HepG2 (cell line): ENCODE data around the gene ZNF431. TPM values are rescaled to one million over a fixed set of nuclear protein-coding genes. Genes with fewer than 3 reads are reported as not detected.

Experiments used
- ATAC-seq: fragments of 200-7000 bp; cut with Tn5 transposase; 3 replicates; pipeline ENCODE4 v1.9.1; 2020; ENCODE audit warnings: mild to moderate bottlenecking, moderate library complexity
- BruUV-seq: library from RNA; stranded (reverse); fragments of 400-500 nt; replicated peaks from 2 replicates; lab custom pipeline; 2021; lab: Mats Ljungman, UMichigan
- CTCF ChIA-PET: fragments of 300-600 bp; formaldehyde crosslinking; extraction: SDS; loops from one replicate; lab custom pipeline; 2021; ENCODE audit warnings: low total read pairs, inconsistent platforms, low intra/inter-chr PET ratio; lab: Yijun Ruan, JAX
- POLR2A ChIA-PET: fragments of 350-600 bp; sonication (Branson Sonifier 250); formaldehyde crosslinking; loops from one replicate; lab custom pipeline; 2020; ENCODE audit warnings: antibody characterized with exemption, inconsistent platforms; lab: Yijun Ruan, JAX
- DNase-seq: peaks from one replicate; pipeline ENCODE4 v3.0.0-alpha.2; 2015; ENCODE audit warnings: low spot score
- FAIRE-seq: peaks from 3 replicates; lab custom pipeline; 2011; peaks lifted over from hg19 to GRCh38; lab: Jason Lieb, UNC
- H2AFZ ChIP-seq: one replicate; pipeline ENCODE4 v1.6.1; 2011; ENCODE audit warnings: low read length, inconsistent platforms
- H3K27ac ChIP-seq: fragments of 300-600 bp; 3 replicates; pipeline ENCODE4 v1.8.0; 2011; ENCODE audit warnings: mixed run types, mild to moderate bottlenecking, mixed read lengths, low read length, inconsistent platforms; ENCODE audit not compliant: insufficient read depth; ENCODE audit errors: extremely low read length
- H3K27me3 ChIP-seq, 2 experiments: fragments of 200-600 bp in 1 of 2; 2 replicates in 1 of 2; 3 replicates in 1 of 2; pipeline versions ENCODE4 v1.6.0 to v1.8.0; 2011; ENCODE audit warnings: low read length in 2 of 2, mild to moderate bottlenecking in 2 of 2, moderate library complexity in 2 of 2, inconsistent platforms in 1 of 2; ENCODE audit not compliant: insufficient read depth in 2 of 2, control insufficient read depth in 1 of 2
- H3K36me3 ChIP-seq, 2 experiments: fragments of 200-600 bp in 1 of 2; replicated peaks in 1 of 2; 2 replicates in 1 of 2; 3 replicates in 1 of 2; pipeline versions ENCODE4 v1.5.1 to v1.8.0; 2011; ENCODE audit warnings: low read length in 2 of 2, inconsistent platforms in 1 of 2; ENCODE audit not compliant: insufficient read depth in 2 of 2, control insufficient read depth in 1 of 2
- H3K4me1 ChIP-seq: 2 replicates; pipeline ENCODE4 v1.5.1; 2012; ENCODE audit warnings: low read length, inconsistent platforms; ENCODE audit not compliant: insufficient read depth
- H3K4me2 ChIP-seq: 2 replicates; pipeline ENCODE4 v1.6.0; 2011; ENCODE audit warnings: low read depth, low read length, inconsistent platforms
- H3K4me3 ChIP-seq, 3 experiments: fragments of 200-600 bp in 1 of 3; sonication (generic), shearing (Covaris generic) in 1 of 3; replicated peaks in 1 of 3; 2 replicates each; pipeline ENCODE4 v1.5.1; 2011 to 2016; ENCODE audit warnings: low read length in 3 of 3, inconsistent platforms in 2 of 3, low read depth in 2 of 3, mild to moderate bottlenecking in 2 of 3, control low read depth in 1 of 3, mixed read lengths in 1 of 3; ENCODE audit not compliant: insufficient read depth in 1 of 3
- H3K79me2 ChIP-seq: one replicate; pipeline ENCODE4 v1.6.1; 2011; ENCODE audit warnings: low read length, inconsistent platforms; ENCODE audit not compliant: insufficient read depth
- H3K9ac ChIP-seq: 2 replicates; pipeline ENCODE4 v1.6.0; 2011; ENCODE audit warnings: mild to moderate bottlenecking, low read depth, low read length, inconsistent platforms; ENCODE audit not compliant: insufficient read depth
- H3K9me3 ChIP-seq: 2 replicates; pipeline ENCODE4 v1.5.1; 2012; ENCODE audit warnings: mild to moderate bottlenecking, low read length
- H4K20me1 ChIP-seq: 2 replicates; pipeline ENCODE4 v1.6.0; 2011; ENCODE audit warnings: inconsistent platforms, mild to moderate bottlenecking, low read length, moderate library complexity; ENCODE audit not compliant: insufficient read depth
- BRD4 ChIP-seq: sonication (generic); formaldehyde crosslinking; IDR thresholded peaks from 2 replicates; pipeline ENCODE4 v1.4.0; 2020; ENCODE audit warnings: missing genetic modification reagents
- CREB3 ChIP-seq: sonication (generic); formaldehyde crosslinking; IDR thresholded peaks from 2 replicates; pipeline ENCODE4 v1.5.0; 2020; ENCODE audit warnings: missing genetic modification reagents
- CSRNP2 ChIP-seq: sonication (generic); formaldehyde crosslinking; conservative IDR thresholded peaks from 2 replicates; pipeline ENCODE4 v1.8.0; 2022; ENCODE audit warnings: low read depth, missing genetic modification reagents
- DDIT3 ChIP-seq: sonication (generic); formaldehyde crosslinking; IDR thresholded peaks from 2 replicates; pipeline ENCODE4 v1.4.0; 2020; ENCODE audit warnings: mild to moderate bottlenecking, missing genetic modification reagents
- HDAC1 ChIP-seq: sonication (generic); formaldehyde crosslinking; IDR thresholded peaks from 2 replicates; pipeline ENCODE4 v1.5.1; 2020; ENCODE audit warnings: mild to moderate bottlenecking, missing genetic modification reagents
- IKZF4 ChIP-seq: sonication (generic); formaldehyde crosslinking; IDR thresholded peaks from 2 replicates; pipeline ENCODE4 v1.5.1; 2020; ENCODE audit warnings: borderline replicate concordance, mild to moderate bottlenecking, low read depth, missing genetic modification reagents; ENCODE audit errors: not compliant biosample characterization
- RARG ChIP-seq: sonication (generic); formaldehyde crosslinking; IDR thresholded peaks from 2 replicates; pipeline ENCODE4 v1.4.0; 2020; ENCODE audit warnings: low read depth, mild to moderate bottlenecking, missing genetic modification reagents
- SOX13 ChIP-seq, 3 experiments: fragments of 450-650 bp in 1 of 3; sonication (generic) in 1 of 3; formaldehyde crosslinking in 1 of 3; IDR thresholded peaks in 2 of 3; conservative IDR thresholded peaks in 1 of 3; 2 replicates each; pipeline versions ENCODE4 v1.5.0 to v1.6.1; 2016 to 2020; ENCODE audit warnings: antibody characterized with exemption in 1 of 3, mild to moderate bottlenecking in 1 of 3, missing compliant biosample characterization in 1 of 3, missing genetic modification reagents in 1 of 3, moderate library complexity in 1 of 3
- SOX5 ChIP-seq: IDR thresholded peaks from 2 replicates; pipeline ENCODE4 v1.6.1; 2016; ENCODE audit warnings: borderline replicate concordance
- SOX6 ChIP-seq, 2 experiments: fragments of 450-650 bp in 1 of 2; sonication (generic) in 1 of 2; formaldehyde crosslinking in 1 of 2; IDR thresholded peaks; 2 replicates each; pipeline versions ENCODE4 v1.4.0 to v1.6.1; 2017 to 2020; ENCODE audit warnings: antibody characterized with exemption in 1 of 2, mild to moderate bottlenecking in 1 of 2, missing genetic modification reagents in 1 of 2
- ZNF180 ChIP-seq: sonication (generic); formaldehyde crosslinking; IDR thresholded peaks from 2 replicates; pipeline ENCODE4 v1.4.0; 2020; ENCODE audit warnings: low read depth, missing genetic modification reagents, borderline replicate concordance
- WGBS: methylation state at CpG from one replicate; pipeline ENCODE4 v1.1.6; 2017; ENCODE audit warnings: low lambda C conversion rate; 5-methylcytosine and 5-hydroxymethylcytosine counted together
- in situ Hi-C: cut with HindIII; loops from 2 replicates; pipeline ENCODE4 v1.10.0; 2017; ENCODE audit warnings: low pct_unique_long_range_greater_than_20kb; ENCODE audit not compliant: extremely low pct_ligation_motif_present
- intact Hi-C: fragments of 100-400 bp; cut with micrococcal nuclease; formaldehyde crosslinking; loops from one replicate; pipeline ENCODE4 v1.10.0; 2022; ENCODE audit not compliant: unreplicated experiment
- polyA plus RNA-seq, 8 experiments: library from polyadenylated mRNA; depleted of rRNA in 3 of 8; stranded (reverse) in 7 of 8; unstranded in 1 of 8; fragments of >200 nt; fragmentation: Illumina TruSeq in 4 of 8; extraction: Trizol in 4 of 8; gene quantifications; 2 replicates each; pipeline versions ENCODE4 v1.2.1 to v1.2.3, GENCODE V29; 2011 to 2016; ENCODE audit warnings: low read depth in 4 of 8, missing spikeins in 1 of 8, mixed read lengths in 1 of 8; ENCODE audit not compliant: insufficient read depth in 1 of 8
- total RNA-seq, 5 experiments: library from RNA; depleted of rRNA; stranded (reverse); fragments of >200 nt; fragmentation: Illumina TruSeq; extraction: Trizol; gene quantifications; 2 replicates each; pipeline ENCODE4 v1.2.3, GENCODE V29; 2016; ENCODE audit warnings: low read depth in 1 of 5

The ZNF431 gene
- total and polyA plus RNA-seq, 2 of the 13 experiments (the other 11 are each of a cell fraction or from before 2014, with no cell fraction given): 4.4 to 11.8 TPM

- POLR2A ChIA-PET: no interaction called here
- H3K36me3 ChIP-seq: no peaks in the 10 kb centered on the region
- WGBS: 24% methylated on average over 1 of the region's 1 CpG
- in situ Hi-C loops: no loop called here
- CTCF ChIA-PET: no interaction called here
- H3K9ac ChIP-seq: no peak overlapping the region
- H4K20me1 ChIP-seq: no peaks in the 10 kb centered on the region
- no peaks in the 10 kb centered on the region for H3K27me3 ChIP-seq
- no peak overlapping the region for H3K4me2 ChIP-seq
- H3K4me1 ChIP-seq: peaks cover 43% of the 10 kb centered on the region
- TF ChIP-seq BRD4 (no peak), DDIT3 (CRISPR knock-in tag) (no peak), CSRNP2 (CRISPR knock-in tag) (no peak), ZNF180 (CRISPR knock-in tag) (no peak), RARG (CRISPR knock-in tag) (no peak)
- no peak overlapping the region for H3K4me3 ChIP-seq
- H3K27ac ChIP-seq: no peak overlapping the region
- BruUV-seq: no TSS peak
- intact Hi-C loops: no loop called here
- DNase-seq (no peak), FAIRE-seq (no peak), ATAC-seq (no peak)
- no peaks in the 10 kb centered on the region for H3K9me3 ChIP-seq
- no peaks in the 10 kb centered on the region for H3K79me2 ChIP-seq
- no peak overlapping the region for H2AFZ ChIP-seq
Observed at GRCh38 chr19:21133633-21134032, 8.2 kb upstream of the ZNF431 start.

GRCh38 chr19:21134934-21135366, 6.9 kb upstream of the ZNF431 start:
- no peak overlapping the region for H3K4me2 ChIP-seq
- no peak for TF ChIP-seq HDAC1
- no peak for TF ChIP-seq SOX6 (IDR thresholded peaks at IDR 0.05)
- peak; percentile 44 for TF ChIP-seq SOX6 (CRISPR knock-in tag; IDR thresholded peaks at IDR 0.05)
- TF ChIP-seq IKZF4: no peak
- TF ChIP-seq CREB3 (CRISPR knock-in tag): no peak
- no peak; the same call in 1 of the 2 replicates for TF ChIP-seq SOX13 (IDR thresholded peaks at IDR 0.05)
- peak in 1 of 2 experiments; percentile 94; a peak in 2 of 4 replicates for TF ChIP-seq SOX13 (CRISPR knock-in tag; conservative IDR thresholded peaks at IDR 0.05 in 1 of 2, IDR thresholded peaks at IDR 0.05 in 1 of 2)
- TF ChIP-seq SOX5: peak; percentile 46; the same call in 1 of the 2 replicates

More at GRCh38 chr19:21134934-21135366, 6.9 kb upstream of the ZNF431 start:
- ATAC-seq (peak; percentile 32), DNase-seq (peak; percentile 60), FAIRE-seq (no peak)
- Histone ChIP-seq H2AFZ (peak overlapping the region; percentile 2), H3K9me3 (no peaks in the 10 kb centered on the region), H3K4me1 (peaks cover 40% of the 10 kb centered on the region), H3K36me3 (no peaks in the 10 kb centered on the region), H3K79me2 (no peaks in the 10 kb centered on the region), H3K4me3 (no peak overlapping the region), H3K27ac (no peak overlapping the region), H3K9ac (no peak overlapping the region), H3K27me3 (no peaks in the 10 kb centered on the region), H4K20me1 (no peaks in the 10 kb centered on the region)
- ChIA-PET POLR2A (no interaction called here), CTCF (no interaction called here)
- BruUV-seq: no TSS peak
- WGBS: 19% methylated on average over 2 of the region's 2 CpGs
- intact Hi-C loops (no loop called here), in situ Hi-C loops (no loop called here)
